ENCODE measurements around the gene CLDN9. TPM values are rescaled to one million over a fixed set of nuclear protein-coding genes. Genes with fewer than 3 reads are reported as not detected.
"Not testable (repeated sequence)": the region's sequence is repeated elsewhere in the genome, so short reads cannot be mapped to it uniquely, and the experiment has no call there.

The CLDN9 gene
- total and polyA plus RNA-seq, 7 donors: 0.28 TPM; not detected in 6

DNA sequence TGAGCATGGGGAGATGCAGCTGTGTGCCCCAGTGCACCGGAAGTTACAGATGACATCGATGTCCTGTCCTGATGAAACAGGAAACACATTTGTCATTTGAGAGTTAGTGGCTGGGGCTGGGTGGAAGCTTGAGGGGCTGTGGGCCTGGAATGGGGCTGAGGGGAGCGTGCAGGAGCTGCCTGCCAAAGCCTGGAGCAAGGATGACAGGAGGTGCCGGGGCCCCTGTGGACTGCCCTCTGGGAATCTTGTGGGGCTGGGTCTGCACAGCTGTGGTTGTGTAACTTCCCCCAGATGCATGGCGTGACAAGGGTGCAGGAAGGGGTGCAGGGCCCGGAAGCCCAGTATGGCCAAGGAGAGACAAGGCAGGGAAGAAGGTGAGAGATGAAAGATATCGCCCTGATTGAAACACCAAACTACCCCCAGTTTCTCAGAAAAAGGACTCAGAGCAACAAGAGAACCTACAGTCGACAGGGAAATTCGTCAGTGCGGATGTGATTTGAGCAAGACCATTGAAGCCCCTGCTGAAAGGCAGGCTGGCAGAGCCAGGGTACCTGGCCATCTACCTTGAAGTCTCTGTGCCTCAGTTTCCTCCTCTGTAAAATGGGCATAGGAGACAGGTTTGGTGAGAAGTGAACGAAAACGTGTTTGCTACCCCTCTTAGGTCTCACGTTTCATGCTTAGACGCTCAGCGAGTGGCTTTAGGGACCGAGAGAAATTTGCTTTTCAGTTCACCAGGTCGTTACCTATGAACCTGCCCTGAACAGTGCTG, 42.4 kb downstream of the CLDN9 start:
- Histone ChIP-seq H3K4me1 (peaks cover 0 to 22% (median 19%) of the 10 kb centered on the region in 4 donors), H3K9me3 (no peaks in the 10 kb centered on the region), H3K27me3 (peaks cover 0 to 26% (median 2%) of the 10 kb centered on the region in 3 donors), H3K36me3 (no peaks in the 10 kb centered on the region), H3K27ac (no peak overlapping the region), H3K4me3 (no peak overlapping the region)
- DNase-seq: no peak
- 71 to 82% methylated on average over 17 of the region's 17 CpGs for WGBS, 2 donors
- intact Hi-C loops (cut with DNase I): no loop called here
- TF ChIP-seq, protein P1, sequence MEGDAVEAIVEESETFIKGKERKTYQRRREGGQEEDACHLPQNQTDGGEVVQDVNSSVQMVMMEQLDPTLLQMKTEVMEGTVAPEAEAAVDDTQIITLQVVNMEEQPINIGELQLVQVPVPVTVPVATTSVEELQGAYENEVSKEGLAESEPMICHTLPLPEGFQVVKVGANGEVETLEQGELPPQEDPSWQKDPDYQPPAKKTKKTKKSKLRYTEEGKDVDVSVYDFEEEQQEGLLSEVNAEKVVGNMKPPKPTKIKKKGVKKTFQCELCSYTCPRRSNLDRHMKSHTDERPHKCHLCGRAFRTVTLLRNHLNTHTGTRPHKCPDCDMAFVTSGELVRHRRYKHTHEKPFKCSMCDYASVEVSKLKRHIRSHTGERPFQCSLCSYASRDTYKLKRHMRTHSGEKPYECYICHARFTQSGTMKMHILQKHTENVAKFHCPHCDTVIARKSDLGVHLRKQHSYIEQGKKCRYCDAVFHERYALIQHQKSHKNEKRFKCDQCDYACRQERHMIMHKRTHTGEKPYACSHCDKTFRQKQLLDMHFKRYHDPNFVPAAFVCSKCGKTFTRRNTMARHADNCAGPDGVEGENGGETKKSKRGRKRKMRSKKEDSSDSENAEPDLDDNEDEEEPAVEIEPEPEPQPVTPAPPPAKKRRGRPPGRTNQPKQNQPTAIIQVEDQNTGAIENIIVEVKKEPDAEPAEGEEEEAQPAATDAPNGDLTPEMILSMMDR (IDR thresholded peaks at IDR 0.05): no peak
- TF ChIP-seq POLR2A (IDR thresholded peaks at IDR 0.05): no peak
- no peak for TF ChIP-seq EP300 (IDR thresholded peaks at IDR 0.05)
- TF ChIP-seq POLR2AphosphoS5 (IDR thresholded peaks at IDR 0.05): no peak

DNA sequence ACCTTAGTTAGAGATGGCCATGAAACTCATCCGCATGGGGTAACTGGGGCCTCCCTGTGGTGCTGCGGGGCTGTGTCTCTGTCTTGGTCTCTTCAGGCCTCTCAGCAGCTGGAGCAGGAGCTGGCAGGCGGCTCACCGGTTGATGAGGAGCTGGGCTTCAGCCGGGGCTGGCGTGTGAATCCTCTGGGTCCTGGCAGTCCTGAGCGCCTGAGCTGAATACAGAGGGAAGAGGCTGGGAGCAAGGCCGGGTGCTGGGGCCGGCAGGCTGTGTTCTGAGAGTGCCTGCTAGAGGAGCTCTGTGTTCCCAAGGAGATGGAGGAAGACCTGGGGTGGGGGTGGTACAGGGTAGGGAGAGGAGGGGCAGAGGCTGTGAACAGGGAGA, 43.0 kb downstream of the CLDN9 start:
- H3K4me3 ChIP-seq; H3K9me3 ChIP-seq; intact Hi-C loops (cut with DNase I); H3K27ac ChIP-seq; DNase-seq; H3K36me3 ChIP-seq: not testable (repeated sequence)
- 82 to 83% methylated on average over 9 of the region's 9 CpGs for WGBS, 2 donors
- Histone ChIP-seq H3K27me3 (peaks cover 0 to 21% (median 0%) of the 10 kb centered on the region in 3 donors), H3K4me1 (peaks cover 0 to 22% (median 19%) of the 10 kb centered on the region in 4 donors)

DNA sequence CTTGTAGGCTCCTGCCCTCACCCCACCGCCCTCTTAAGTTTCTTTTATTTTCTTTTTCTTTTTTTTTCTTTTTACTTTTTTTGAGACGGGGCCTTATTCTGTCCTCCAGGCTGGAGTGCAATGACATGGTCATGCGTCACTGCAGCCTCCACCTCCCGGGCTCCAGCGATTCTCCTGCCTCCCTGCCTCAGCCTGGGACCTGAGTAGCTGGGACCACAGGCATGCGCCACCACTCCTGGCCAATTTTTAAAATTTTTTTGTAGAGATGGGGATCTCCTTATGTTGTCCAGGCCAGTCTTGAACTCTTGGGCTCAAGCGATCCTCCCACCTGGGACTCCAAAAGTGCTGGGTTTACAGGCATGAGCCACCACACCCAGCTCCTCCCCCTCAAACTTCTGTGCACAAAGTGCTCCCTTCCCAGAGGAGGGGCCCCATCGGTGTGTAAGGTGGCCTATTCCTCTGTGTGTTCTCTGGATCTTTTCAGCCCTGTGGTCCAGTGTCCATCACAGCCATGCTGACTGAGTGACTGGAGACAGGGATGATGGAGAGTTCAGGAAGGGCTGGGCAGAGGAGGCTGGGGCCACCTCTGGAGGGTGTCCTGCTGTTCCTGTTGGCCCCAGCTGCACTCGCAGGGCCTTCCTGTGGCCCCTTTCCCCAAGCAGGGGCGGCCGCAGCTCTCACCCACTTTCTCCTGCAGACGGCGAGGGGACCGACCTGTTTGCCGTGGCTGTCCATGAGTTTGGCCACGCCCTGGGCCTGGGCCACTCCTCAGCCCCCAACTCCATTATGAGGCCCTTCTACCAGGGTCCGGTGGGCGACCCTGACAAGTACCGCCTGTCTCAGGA, 43.8 kb downstream of the CLDN9 start:
- intact Hi-C loops (cut with DNase I): no loop called here
- Histone ChIP-seq H3K4me3 (no peak overlapping the region), H3K9me3 (no peaks in the 10 kb centered on the region), H3K27me3 (peaks cover 0 to 15% (median 0%) of the 10 kb centered on the region in 3 donors), H3K27ac (no peak overlapping the region), H3K36me3 (no peaks in the 10 kb centered on the region), H3K4me1 (peaks cover 0 to 22% (median 19%) of the 10 kb centered on the region in 4 donors)
- TF ChIP-seq EP300 (IDR thresholded peaks at IDR 0.05) (no peak), POLR2AphosphoS5 (IDR thresholded peaks at IDR 0.05) (no peak), POLR2A (IDR thresholded peaks at IDR 0.05) (no peak)
- TF ChIP-seq, protein P1 (IDR thresholded peaks at IDR 0.05): no peak
- 82 to 92% methylated on average over 19 of the region's 19 CpGs for WGBS, 2 donors
- no peak for DNase-seq

DNA sequence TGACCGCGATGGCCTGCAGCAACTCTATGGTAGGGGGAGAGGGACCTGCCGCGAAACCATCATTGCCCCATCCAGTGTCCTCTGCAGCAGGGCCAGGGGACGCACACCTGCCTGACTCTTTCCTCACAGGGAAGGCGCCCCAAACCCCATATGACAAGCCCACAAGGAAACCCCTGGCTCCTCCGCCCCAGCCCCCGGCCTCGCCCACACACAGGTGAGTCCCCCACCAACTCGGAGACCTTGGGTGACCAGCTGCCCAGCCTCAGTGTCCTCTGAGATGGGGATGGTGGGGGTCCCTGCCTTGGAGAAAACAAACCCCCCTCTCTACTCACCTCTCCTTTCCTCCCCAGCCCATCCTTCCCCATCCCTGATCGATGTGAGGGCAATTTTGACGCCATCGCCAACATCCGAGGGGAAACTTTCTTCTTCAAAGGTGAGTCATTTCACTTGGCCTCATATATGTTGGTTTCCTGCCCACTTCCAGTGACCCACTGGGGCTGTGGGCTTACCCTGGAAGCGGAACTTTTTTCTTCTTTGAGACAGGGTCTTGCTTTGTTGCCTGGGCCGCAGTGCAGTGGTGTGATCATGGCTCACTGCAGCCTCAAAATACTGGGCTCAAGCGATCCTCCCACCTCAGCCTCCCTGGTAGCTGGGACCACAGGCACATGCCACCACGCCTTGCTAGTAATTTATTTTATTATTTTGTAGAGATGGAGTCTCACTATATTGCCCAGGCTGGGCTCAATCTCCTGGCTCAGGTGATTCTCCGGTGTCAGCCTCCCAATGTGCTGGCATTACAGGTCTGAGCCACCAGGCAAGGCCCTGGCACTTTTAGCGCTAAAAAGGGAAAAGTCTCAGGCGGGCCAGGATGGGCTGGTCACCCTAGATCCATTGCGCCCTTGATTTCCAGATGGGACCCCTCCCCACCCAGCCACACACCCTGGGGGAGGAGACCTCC, 44.7 kb downstream of the CLDN9 start:
- Histone ChIP-seq H3K4me1 (peaks cover 0 to 22% (median 19%) of the 10 kb centered on the region in 4 donors), H3K4me3 (peak overlapping the region in 1 of 4 donors; percentile 91), H3K36me3 (no peaks in the 10 kb centered on the region), H3K27me3 (peaks cover 0 to 12% (median 0%) of the 10 kb centered on the region in 3 donors), H3K27ac (no peak overlapping the region), H3K9me3 (no peaks in the 10 kb centered on the region)
- DNase-seq: no peak
- 87 to 91% methylated on average over 22 of the region's 22 CpGs for WGBS, 2 donors
- TF ChIP-seq POLR2AphosphoS5 (IDR thresholded peaks at IDR 0.05): no peak
- no peak for TF ChIP-seq POLR2A (IDR thresholded peaks at IDR 0.05)
- TF ChIP-seq, protein P1 (IDR thresholded peaks at IDR 0.05): no peak
- no peak for TF ChIP-seq EP300 (IDR thresholded peaks at IDR 0.05)
- intact Hi-C loops (cut with DNase I): loop anchor here (2.0 kb wide), 2 partner anchors 71 to 109 kb away; no protein-coding TSS in a partner anchor

All from sigmoid colon (tissue), 7 donors.